Right ventricle myocardium inferior (tissue), 1 donor: ENCODE measurements around the gene DENND5B. TPM values are rescaled to one million over a fixed set of nuclear protein-coding genes. Genes with fewer than 3 reads are reported as not detected.
"Not testable (repeated sequence)": the region's sequence is repeated elsewhere in the genome, so short reads cannot be mapped to it uniquely, and the experiment has no call there.

Source experiments
- ATAC-seq: fragments of 200-7000 bp; cut with Tn5 transposase; one replicate; pipeline ENCODE4 v1.9.1; 2020; ENCODE audit warnings: mild to moderate bottlenecking, moderate library complexity
- DNase-seq: peaks from one replicate; pipeline ENCODE4 v3.0.0; 2021; ENCODE audit errors: missing footprints
- intact Hi-C: fragments of 100-400 bp; cut with DNase I; formaldehyde crosslinking; loops from one replicate; pipeline ENCODE4 v1.11.0; 2022
- total RNA-seq: library from RNA; stranded (reverse); fragmentation: NEBNext Ultra II Directional; extraction: Animal tissue kit (Norgen Biotek cat#: 25700); gene quantifications from one replicate; pipeline ENCODE4 v1.2.1, GENCODE V29; 2021
- donor health status: DM: no; HTN: yes; CAD: no; lungs with severe emphysema.

Gene DENND5B
- total RNA-seq, 1 donor from 2014 or later, result 37.1 TPM

GRCh38 chr12:31519511-31519910 is 71.4 kb downstream of the DENND5B start:
- intact Hi-C loops, result no loop called here
- DNase-seq (no peak), ATAC-seq (no peak)

- intact Hi-C loops, result no loop called here
- DNase-seq, result no peak
- no peak for ATAC-seq
Measured at GRCh38 chr12:31518680-31519227, 72.2 kb downstream of the DENND5B start.

- intact Hi-C loops, result no loop called here
- DNase-seq (no peak), ATAC-seq (no peak)
Measured at GRCh38 chr12:31517994-31518393, 72.9 kb downstream of the DENND5B start.

- DNase-seq, result no peak
- intact Hi-C loops, result no loop called here
- ATAC-seq, result no peak
Measured at GRCh38 chr12:31516702-31517101, 74.2 kb downstream of the DENND5B start.

GRCh38 chr12:31514912-31515311 is 76.0 kb downstream of the DENND5B start:
- intact Hi-C loops, result no loop called here
- DNase-seq (no peak), ATAC-seq (no peak)

- DNase-seq, result no peak
- intact Hi-C loops, result no loop called here
- no peak for ATAC-seq
Measured at GRCh38 chr12:31510034-31510433, 80.9 kb downstream of the DENND5B start.

- intact Hi-C loops, result no loop called here
- DNase-seq, result no peak
- no peak for ATAC-seq
Measured at GRCh38 chr12:31508436-31509150, 82.3 kb downstream of the DENND5B start.

- no peak for ATAC-seq
- no peak for DNase-seq
- intact Hi-C loops, result no loop called here
Measured at GRCh38 chr12:31507966-31508365, 83.0 kb downstream of the DENND5B start.

GRCh38 chr12:31506515-31507306 is 84.2 kb downstream of the DENND5B start:
- ATAC-seq, result no peak
- intact Hi-C loops, result no loop called here
- DNase-seq, result no peak

- intact Hi-C loops, result no loop called here
- no peak for ATAC-seq
- DNase-seq, result no peak
Measured at GRCh38 chr12:31504625-31505222, 86.2 kb downstream of the DENND5B start.

- intact Hi-C loops, ATAC-seq, DNase-seq: not testable (repeated sequence)
Measured at GRCh38 chr12:31501014-31501413, 89.9 kb downstream of the DENND5B start.

GRCh38 chr12:31499567-31499966 is 91.4 kb downstream of the DENND5B start:
- DNase-seq, result no peak
- intact Hi-C loops, result no loop called here
- ATAC-seq, result no peak

GRCh38 chr12:31498424-31498823 is 92.5 kb downstream of the DENND5B start:
- no peak for DNase-seq
- intact Hi-C loops, result no loop called here
- ATAC-seq, result no peak

GRCh38 chr12:31496257-31496656 is 94.7 kb downstream of the DENND5B start:
- ATAC-seq (no peak), DNase-seq (no peak)
- intact Hi-C loops, result no loop called here

- intact Hi-C loops, result no loop called here
- ATAC-seq, result no peak
- no peak for DNase-seq
Measured at GRCh38 chr12:31494455-31494854, 96.5 kb downstream of the DENND5B start.

GRCh38 chr12:31492599-31493196 is 98.2 kb downstream of the DENND5B start:
- DNase-seq, result no peak
- intact Hi-C loops, result no loop called here
- ATAC-seq, result peak; percentile 42

- DNase-seq (no peak), ATAC-seq (no peak)
- intact Hi-C loops, result no loop called here
Measured at GRCh38 chr12:31491841-31492598, 98.9 kb downstream of the DENND5B start.

- no peak for ATAC-seq
Measured at GRCh38 chr12:31491241-31491794, 99.6 kb downstream of the DENND5B start.

More at GRCh38 chr12:31491241-31491794, 99.6 kb downstream of the DENND5B start:
- no peak for DNase-seq
- intact Hi-C loops, result no loop called here
